Panc1 (cell line): ENCODE measurements around the gene RASSF10.

ENCODE experiments used
- CTCF ChIP-seq: fragments of 450-650 bp; IDR thresholded peaks from 2 replicates; pipeline ENCODE4 v1.5.1; 2017; ENCODE audit warnings: mild to moderate bottlenecking
- POLR2AphosphoS5 ChIP-seq: IDR thresholded peaks from 2 replicates; pipeline ENCODE4 v1.6.1; 2012; ENCODE audit warnings: mild to moderate bottlenecking, low read depth, low read length, moderate library complexity
- REST ChIP-seq, 2 experiments: IDR thresholded peaks; 2 replicates each; pipeline ENCODE4 v1.6.1; 2011 to 2012; ENCODE audit warnings: low read depth in 2 of 2, control low read depth in 1 of 2, low read length in 1 of 2, mild to moderate bottlenecking in 1 of 2, moderate library complexity in 1 of 2; ENCODE audit not compliant: insufficient read depth in 1 of 2
- TCF7L2 ChIP-seq: IDR thresholded peaks from 2 replicates; pipeline ENCODE4 v1.6.1; 2011; ENCODE audit warnings: mild to moderate bottlenecking, low read depth, low read length, inconsistent platforms

GRCh38 chr11:13013054-13013488 is 4.0 kb downstream of the RASSF10 start:
- TF ChIP-seq POLR2AphosphoS5 (no peak), REST (IDR thresholded peaks at IDR 0.05; ENCODE audit: insufficient read depth in 1 of 2, low read depth in 2 of 2, low read length in 1 of 2) (no peak), CTCF (no peak), TCF7L2 (no peak)
